Loucy (cell line): ENCODE data around the gene C12orf56.
A peak's percentile ranks its signal among the peaks of the same experiment; 100 is the strongest.

ENCODE experiments used
- H2AFZ ChIP-seq: fragments of 200-600 bp; sonication (generic); 2 replicates; pipeline ENCODE4 v1.6.0; 2016; ENCODE audit warnings: antibody characterized with exemption, mild to moderate bottlenecking, low read length, moderate library complexity
- H3F3A ChIP-seq: fragments of 200-600 bp; 2 replicates; pipeline ENCODE4 v1.6.0; 2016; ENCODE audit warnings: antibody characterized with exemption, low read depth, mild to moderate bottlenecking
- H3K27me3 ChIP-seq: fragments of 200-600 bp; sonication (generic); 2 replicates; pipeline ENCODE4 v1.6.1; 2014; ENCODE audit warnings: low read length, mild to moderate bottlenecking; ENCODE audit not compliant: insufficient read depth, poor library complexity, severe bottlenecking
- H3K36me3 ChIP-seq: fragments of 200-600 bp; sonication (generic); 2 replicates; pipeline ENCODE4 v1.6.1; 2016; ENCODE audit warnings: low read length; ENCODE audit not compliant: insufficient read depth
- H3K4me1 ChIP-seq: fragments of 200-600 bp; sonication (generic); 2 replicates; pipeline ENCODE4 v1.5.1; 2014; ENCODE audit warnings: low read length, mild to moderate bottlenecking; ENCODE audit not compliant: insufficient read depth, poor library complexity, severe bottlenecking
- H3K4me2 ChIP-seq: fragments of 200-600 bp; sonication (generic); 2 replicates; pipeline ENCODE4 v1.6.0; 2014; ENCODE audit warnings: antibody characterized with exemption, low read length, low read depth, mild to moderate bottlenecking; ENCODE audit not compliant: poor library complexity, severe bottlenecking
- H3K4me3 ChIP-seq: fragments of 200-600 bp; sonication (generic); 2 replicates; pipeline ENCODE4 v1.5.1; 2014; ENCODE audit warnings: low read length, mild to moderate bottlenecking, mixed read lengths; ENCODE audit not compliant: poor library complexity, severe bottlenecking
- H3K79me2 ChIP-seq: fragments of 200-600 bp; sonication (generic); 2 replicates; pipeline ENCODE4 v1.6.1; 2014; ENCODE audit warnings: low read length; ENCODE audit not compliant: insufficient read depth
- H3K9ac ChIP-seq: fragments of 200-600 bp; sonication (generic); 2 replicates; pipeline ENCODE4 v1.6.0; 2014; ENCODE audit warnings: mild to moderate bottlenecking, low read depth, low read length, moderate library complexity; ENCODE audit not compliant: poor library complexity, severe bottlenecking
- H3K9me2 ChIP-seq: fragments of 200-600 bp; sonication (generic); replicated peaks from 2 replicates; pipeline ENCODE4 v1.6.1; 2016; ENCODE audit warnings: low read depth, low read length, mixed read lengths
- H3K9me3 ChIP-seq: fragments of 200-600 bp; sonication (generic); 2 replicates; pipeline ENCODE4 v1.6.1; 2014; ENCODE audit warnings: mild to moderate bottlenecking, antibody characterized with exemption, low read length, low read depth; ENCODE audit not compliant: insufficient read depth
- H4K20me1 ChIP-seq: fragments of 200-600 bp; sonication (generic); 2 replicates; pipeline ENCODE4 v1.6.0; 2014; ENCODE audit warnings: antibody characterized with exemption, low read length, mild to moderate bottlenecking; ENCODE audit not compliant: insufficient read depth, poor library complexity, severe bottlenecking
- EZH2phosphoT487 ChIP-seq: fragments of 200-600 bp; IDR thresholded peaks from 2 replicates; pipeline ENCODE4 v1.6.1; 2018; ENCODE audit warnings: antibody characterized with exemption, mild to moderate bottlenecking, moderate library complexity, borderline replicate concordance
- TF ChIP-seq, protein P1 (sequence below): fragments of 200-600 bp; sonication (generic); conservative IDR thresholded peaks from 2 replicates; pipeline ENCODE4 v1.5.1; 2014; ENCODE audit warnings: mild to moderate bottlenecking, antibody characterized with exemption, low read length

C12orf56 gene

GRCh38 chr12:64229240-64229639, 161.3 kb downstream of the C12orf56 start:
- no peak overlapping the region for H3K9ac ChIP-seq
- H3K4me1 ChIP-seq, result no peaks in the 10 kb centered on the region
- H3K4me3 ChIP-seq, result no peak overlapping the region
- no peak overlapping the region for H2AFZ ChIP-seq
- H4K20me1 ChIP-seq, result no peaks in the 10 kb centered on the region
- TF ChIP-seq EZH2phosphoT487, result no peak
- TF ChIP-seq, protein P1, sequence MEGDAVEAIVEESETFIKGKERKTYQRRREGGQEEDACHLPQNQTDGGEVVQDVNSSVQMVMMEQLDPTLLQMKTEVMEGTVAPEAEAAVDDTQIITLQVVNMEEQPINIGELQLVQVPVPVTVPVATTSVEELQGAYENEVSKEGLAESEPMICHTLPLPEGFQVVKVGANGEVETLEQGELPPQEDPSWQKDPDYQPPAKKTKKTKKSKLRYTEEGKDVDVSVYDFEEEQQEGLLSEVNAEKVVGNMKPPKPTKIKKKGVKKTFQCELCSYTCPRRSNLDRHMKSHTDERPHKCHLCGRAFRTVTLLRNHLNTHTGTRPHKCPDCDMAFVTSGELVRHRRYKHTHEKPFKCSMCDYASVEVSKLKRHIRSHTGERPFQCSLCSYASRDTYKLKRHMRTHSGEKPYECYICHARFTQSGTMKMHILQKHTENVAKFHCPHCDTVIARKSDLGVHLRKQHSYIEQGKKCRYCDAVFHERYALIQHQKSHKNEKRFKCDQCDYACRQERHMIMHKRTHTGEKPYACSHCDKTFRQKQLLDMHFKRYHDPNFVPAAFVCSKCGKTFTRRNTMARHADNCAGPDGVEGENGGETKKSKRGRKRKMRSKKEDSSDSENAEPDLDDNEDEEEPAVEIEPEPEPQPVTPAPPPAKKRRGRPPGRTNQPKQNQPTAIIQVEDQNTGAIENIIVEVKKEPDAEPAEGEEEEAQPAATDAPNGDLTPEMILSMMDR, result no peak
- H3K79me2 ChIP-seq, result no peaks in the 10 kb centered on the region
- no peaks in the 10 kb centered on the region for H3K9me3 ChIP-seq
- no peaks in the 10 kb centered on the region for H3F3A ChIP-seq
- peaks cover 7% of the 10 kb centered on the region for H3K27me3 ChIP-seq
- H3K36me3 ChIP-seq, result no peaks in the 10 kb centered on the region
- no peaks in the 10 kb centered on the region; the same call in 1 of the 2 replicates for H3K9me2 ChIP-seq
- H3K4me2 ChIP-seq, result no peak overlapping the region

DNA sequence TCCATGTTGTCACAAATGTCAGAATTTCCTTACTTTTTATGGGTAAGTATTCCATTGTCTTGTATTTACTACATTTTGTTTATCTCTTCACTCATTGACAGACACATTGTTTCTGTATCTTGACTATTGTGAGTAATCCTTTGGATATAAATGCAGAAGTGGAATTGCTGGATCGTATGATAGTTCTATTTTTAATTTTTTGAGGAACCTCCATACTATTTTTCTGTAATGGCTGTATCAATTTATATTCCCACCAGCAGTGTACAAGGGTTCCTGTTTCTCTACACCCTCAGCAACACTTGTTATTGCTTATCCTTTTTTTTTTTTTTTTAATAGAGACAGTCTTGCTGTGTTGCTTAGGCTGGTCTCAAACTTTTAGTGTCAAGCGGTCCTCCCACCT, 164.9 kb downstream of the C12orf56 start:
- H4K20me1 ChIP-seq, result peaks cover 3% of the 10 kb centered on the region
- H3K4me2 ChIP-seq, result no peak overlapping the region
- no peaks in the 10 kb centered on the region for H3K9me3 ChIP-seq
- TF ChIP-seq, protein P1, result no peak
- no peak for TF ChIP-seq EZH2phosphoT487
- H3K27me3 ChIP-seq, result peaks cover 7% of the 10 kb centered on the region
- no peak overlapping the region for H3K9ac ChIP-seq
- no peak overlapping the region for H3K4me3 ChIP-seq
- H2AFZ ChIP-seq, result no peak overlapping the region
- H3K36me3 ChIP-seq, result no peaks in the 10 kb centered on the region
- no peaks in the 10 kb centered on the region for H3K9me2 ChIP-seq
- H3K4me1 ChIP-seq, result peaks cover 11% of the 10 kb centered on the region
- peaks cover 12% of the 10 kb centered on the region; the same call in 1 of the 2 replicates for H3K79me2 ChIP-seq
- H3F3A ChIP-seq, result no peaks in the 10 kb centered on the region

DNA sequence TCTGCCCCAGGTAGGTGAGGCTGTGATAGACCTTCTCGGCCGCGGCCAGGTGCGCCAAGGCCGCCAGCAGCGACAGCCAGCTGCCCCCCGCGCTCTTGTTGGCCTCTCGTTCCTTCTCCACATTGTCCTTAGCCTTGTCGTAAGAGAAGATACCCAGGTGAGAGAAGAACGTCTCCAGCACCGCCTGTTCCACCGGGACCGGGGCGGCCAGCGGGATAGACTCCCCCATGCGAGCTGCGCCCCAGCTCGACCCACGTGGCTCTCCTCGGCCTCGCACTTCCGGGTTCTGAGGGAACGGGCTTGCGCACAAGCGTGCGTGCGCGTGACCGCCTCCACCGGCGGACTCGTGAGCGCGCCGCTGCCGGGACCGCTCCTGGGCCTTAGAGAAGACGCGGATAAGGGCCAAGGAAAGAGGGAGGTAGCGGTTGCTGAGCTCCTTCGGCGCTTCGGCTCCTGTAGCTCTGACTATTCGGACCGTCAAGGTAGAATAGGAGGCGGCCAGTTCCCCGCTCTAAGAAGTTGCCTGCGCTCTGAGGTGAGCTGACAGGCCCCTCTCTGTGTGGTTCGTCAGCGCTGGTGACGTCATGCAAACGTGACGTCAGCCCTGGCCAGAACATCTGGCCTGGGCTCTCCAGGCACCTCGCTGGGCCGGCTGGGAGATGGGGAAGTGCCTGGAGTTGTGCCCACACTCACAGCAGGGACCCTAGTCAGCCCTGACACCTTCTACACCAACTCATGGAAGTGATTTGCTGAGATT, 168.4 kb downstream of the C12orf56 start, which contains the start of gene KICS2:
Gene KICS2, minus strand, starts transcription at position 288 of the 757 bp plus-strand sequence. Its CDS starts 59 bp downstream, at position 229.
- H3K4me3 ChIP-seq, result peak within 1 kb of the TSS; percentile 96
- H3K9me3 ChIP-seq, result no peaks in the 10 kb centered on the region
- H3K4me2 ChIP-seq, result peak within 1 kb of the TSS; percentile 93
- peaks cover 3% of the 10 kb centered on the region for H4K20me1 ChIP-seq
- no peaks in the 10 kb centered on the region for H3K9me2 ChIP-seq
- no peaks in the 10 kb centered on the region for H3F3A ChIP-seq
- TF ChIP-seq, protein P1, result no peak
- no peak for TF ChIP-seq EZH2phosphoT487
- H3K79me2 ChIP-seq, result peaks cover 20% of the 10 kb centered on the region; the same call in 1 of the 2 replicates
- no peaks in the 10 kb centered on the region for H3K27me3 ChIP-seq
- H3K9ac ChIP-seq, result peak within 1 kb of the TSS; percentile 80
- peaks cover 32% of the 10 kb centered on the region for H3K4me1 ChIP-seq
- H3K36me3 ChIP-seq, result no peaks in the 10 kb centered on the region
- peak within 1 kb of the TSS; percentile 99 for H2AFZ ChIP-seq
